Measurements from ENCODE around the gene CORO1C. TPM values are rescaled to one million over a fixed set of nuclear protein-coding genes. Genes with fewer than 3 reads are reported as not detected.

Gene CORO1C
- total RNA-seq, 4 donors from 2014 or later = 68.1 to 153 (median 128) TPM

GRCh38 chr12:108727868-108728735, 3.2 kb downstream of the CORO1C start:
- intact Hi-C loops (cut with DNase I; ENCODE audit: low total_unique reads) (loop anchor here (2.0 kb wide), 1 partner anchor 325 kb away; the partner anchor contains the start of gene USP30), in situ Hi-C loops (cut with MboI; ENCODE audit: low pct_ligation_motif_present in 1 of 4, low pct_unique_long_range_greater_than_20kb in 1 of 4, low sequenced_read_pairs in 3 of 4) (no loop called here)
- 56 to 60% methylated on average over 7 of the region's 7 CpGs for WGBS, 2 donors (ENCODE audit: low coverage in 1 of 2)
- Histone ChIP-seq H3K36me3 (no peaks in the 10 kb centered on the region), H3K4me3 (peak overlapping the region in 1 of 4 donors; percentile 18), H3K9me3 (no peaks in the 10 kb centered on the region), H3K27me3 (no peaks in the 10 kb centered on the region), H3K27ac (peak overlapping the region; percentile 98 to 99 (median 98)), H3K4me1 (peaks cover 14 to 80% (median 50%) of the 10 kb centered on the region in 4 donors)
- no peak for TF ChIP-seq CTCF (IDR thresholded peaks at IDR 0.05)
- TF ChIP-seq POLR2A (IDR thresholded peaks at IDR 0.05) = no peak
- TF ChIP-seq EP300 (IDR thresholded peaks at IDR 0.05; ENCODE audit: low read depth) = no peak
- no peak for TF ChIP-seq POLR2AphosphoS5 (IDR thresholded peaks at IDR 0.05)
- DNase-seq = no peak

- intact Hi-C loops (cut with DNase I; ENCODE audit: low total_unique reads) (no loop called here), in situ Hi-C loops (cut with MboI; ENCODE audit: low pct_ligation_motif_present in 1 of 4, low pct_unique_long_range_greater_than_20kb in 1 of 4, low sequenced_read_pairs in 3 of 4) (no loop called here)
- H3K27me3 ChIP-seq = no peaks in the 10 kb centered on the region
- H3K9me3 ChIP-seq = no peaks in the 10 kb centered on the region
- no peaks in the 10 kb centered on the region for H3K36me3 ChIP-seq
- 77 to 94% methylated on average over 1 of the region's 1 CpG for WGBS, 2 donors (ENCODE audit: low coverage in 1 of 2)
- no peak for TF ChIP-seq EP300 (IDR thresholded peaks at IDR 0.05; ENCODE audit: low read depth)
- TF ChIP-seq POLR2AphosphoS5 (IDR thresholded peaks at IDR 0.05) = no peak
- no peak for TF ChIP-seq POLR2A (IDR thresholded peaks at IDR 0.05)
- TF ChIP-seq CTCF (IDR thresholded peaks at IDR 0.05) = no peak
- peak overlapping the region; percentile 98 to 99 (median 98) for H3K27ac ChIP-seq
- H3K4me3 ChIP-seq = no peak overlapping the region
- H3K4me1 ChIP-seq = peaks cover 20 to 80% (median 51%) of the 10 kb centered on the region in 4 donors
- DNase-seq = no peak
Observed at GRCh38 chr12:108727161-108727560, 4.2 kb downstream of the CORO1C start.

GRCh38 chr12:108724890-108725151, 6.5 kb downstream of the CORO1C start:
- H3K36me3 ChIP-seq = no peaks in the 10 kb centered on the region
- H3K27me3 ChIP-seq = no peaks in the 10 kb centered on the region
- peaks cover 21 to 93% (median 65%) of the 10 kb centered on the region in 4 donors for H3K4me1 ChIP-seq
- H3K4me3 ChIP-seq = no peak overlapping the region
- in situ Hi-C loops (cut with MboI; ENCODE audit: low pct_ligation_motif_present in 1 of 4, low pct_unique_long_range_greater_than_20kb in 1 of 4, low sequenced_read_pairs in 3 of 4) = no loop called here
- no peak for TF ChIP-seq CTCF (IDR thresholded peaks at IDR 0.05)
- TF ChIP-seq EP300 (IDR thresholded peaks at IDR 0.05; ENCODE audit: low read depth) = no peak
- TF ChIP-seq POLR2AphosphoS5 (IDR thresholded peaks at IDR 0.05) = no peak
- no peak for TF ChIP-seq POLR2A (IDR thresholded peaks at IDR 0.05)
- no peak for DNase-seq
- H3K27ac ChIP-seq = peak overlapping the region; percentile 66 to 99 (median 98)
- H3K9me3 ChIP-seq = no peaks in the 10 kb centered on the region
- intact Hi-C loops (cut with DNase I; ENCODE audit: low total_unique reads) = no loop called here

GRCh38 chr12:108724054-108724889, 7.0 kb downstream of the CORO1C start:
- no peak for DNase-seq
- intact Hi-C loops (cut with DNase I; ENCODE audit: low total_unique reads) = no loop called here
- in situ Hi-C loops (cut with MboI; ENCODE audit: low pct_ligation_motif_present in 1 of 4, low pct_unique_long_range_greater_than_20kb in 1 of 4, low sequenced_read_pairs in 3 of 4) = no loop called here

More at GRCh38 chr12:108724054-108724889, 7.0 kb downstream of the CORO1C start:
- 53 to 55% methylated on average over 2 to 3 of the region's 3 CpGs for WGBS, 2 donors (ENCODE audit: low coverage in 1 of 2)
- H3K27me3 ChIP-seq = no peaks in the 10 kb centered on the region
- H3K4me1 ChIP-seq = peaks cover 21 to 92% (median 65%) of the 10 kb centered on the region in 4 donors
- H3K4me3 ChIP-seq = no peak overlapping the region
- no peak for TF ChIP-seq CTCF (IDR thresholded peaks at IDR 0.05)
- TF ChIP-seq EP300 (IDR thresholded peaks at IDR 0.05; ENCODE audit: low read depth) = no peak
- TF ChIP-seq POLR2A (IDR thresholded peaks at IDR 0.05) = no peak
- no peak for TF ChIP-seq POLR2AphosphoS5 (IDR thresholded peaks at IDR 0.05)
- H3K27ac ChIP-seq = peak overlapping the region; percentile 66 to 99 (median 98)
- H3K36me3 ChIP-seq = no peaks in the 10 kb centered on the region
- H3K9me3 ChIP-seq = no peaks in the 10 kb centered on the region

Measured in transverse colon (tissue), 4 donors.